Stimulated activated CD8-positive, alpha-beta memory T cell treated with anti-CD3 and anti-CD28 coated beads, Interleukin-4, amount 100 ng/mL, for 1 hour (primary cell): Measurements from ENCODE around the gene TEPSIN.

Source experiments
- DNase-seq, 2 donors: peaks; one replicate each; pipeline ENCODE4 v3.0.0-alpha.2; 2020; ENCODE audit warnings: low read depth in 2 of 2, low spot score in 1 of 2

The TEPSIN gene

DNA sequence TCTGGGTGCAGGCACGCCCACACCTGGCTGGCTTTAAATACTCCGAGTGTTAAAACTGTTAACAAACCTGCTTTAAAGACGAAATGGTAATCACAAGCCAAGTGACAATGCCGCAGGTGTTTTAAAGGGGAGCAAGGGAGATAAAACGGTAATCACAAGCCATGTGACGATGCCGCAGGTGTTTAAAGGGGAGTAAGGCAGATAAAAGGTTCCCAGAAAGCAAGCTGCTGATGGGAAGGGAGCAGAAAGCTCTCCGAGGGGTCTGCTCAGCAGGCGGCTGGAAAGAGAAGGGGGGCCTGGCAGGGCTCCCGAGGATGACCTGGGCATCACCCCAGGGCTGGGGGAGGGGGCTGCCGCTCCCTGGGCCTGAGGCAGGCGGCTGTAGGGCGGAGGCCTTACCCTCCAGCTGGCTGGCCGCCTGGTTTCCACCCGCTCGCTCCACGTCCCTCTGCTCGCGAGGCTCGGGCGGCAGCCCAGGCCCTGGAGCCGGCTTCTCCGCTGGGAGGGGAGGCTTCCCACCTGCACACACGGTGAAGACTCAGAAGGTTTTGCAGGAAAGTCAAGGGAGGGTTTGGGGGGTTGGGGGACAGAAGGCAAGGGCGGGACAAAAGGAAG, 12.3 kb upstream of the TEPSIN start:
- DNase-seq = no peak

DNA sequence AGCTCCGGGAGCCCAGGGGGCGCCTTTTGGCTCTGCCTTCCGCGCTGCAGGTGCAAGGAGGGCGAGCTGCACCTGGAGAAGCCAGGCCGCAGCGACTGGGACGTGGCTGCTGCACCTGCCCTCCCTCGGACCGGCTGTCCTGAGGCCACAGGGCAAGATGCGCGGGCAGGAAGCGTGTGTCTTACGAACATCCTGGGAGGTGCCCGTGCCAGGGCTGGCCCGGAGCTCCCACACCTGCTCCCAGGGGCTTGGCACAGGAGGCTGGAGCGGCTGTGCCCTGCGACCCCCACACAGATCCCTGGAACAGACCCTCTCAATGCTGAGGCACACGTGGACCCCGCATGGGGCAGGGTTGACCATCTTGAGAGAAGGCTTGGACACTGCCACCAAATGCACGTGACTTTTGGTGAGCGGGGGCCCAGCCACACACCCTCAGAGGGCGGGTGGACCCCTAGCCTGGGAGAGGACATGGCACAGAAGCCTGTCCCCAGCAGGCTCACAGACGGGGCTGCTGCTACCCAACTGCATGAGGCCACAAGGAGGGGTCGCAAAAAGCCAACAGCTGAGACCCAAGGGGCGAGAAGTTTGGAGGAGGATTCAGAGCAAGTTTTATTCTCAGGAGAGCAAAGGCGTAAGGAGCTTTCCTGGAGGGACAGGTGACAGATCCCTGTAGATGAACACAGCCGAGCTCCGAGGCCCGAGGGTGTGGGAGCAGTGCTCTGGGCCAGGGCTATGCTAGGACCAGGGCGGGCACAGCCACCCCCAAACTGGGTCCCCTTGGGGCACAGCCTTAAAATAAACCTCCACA, 11.6 kb upstream of the TEPSIN start:
- DNase-seq = no peak

DNA sequence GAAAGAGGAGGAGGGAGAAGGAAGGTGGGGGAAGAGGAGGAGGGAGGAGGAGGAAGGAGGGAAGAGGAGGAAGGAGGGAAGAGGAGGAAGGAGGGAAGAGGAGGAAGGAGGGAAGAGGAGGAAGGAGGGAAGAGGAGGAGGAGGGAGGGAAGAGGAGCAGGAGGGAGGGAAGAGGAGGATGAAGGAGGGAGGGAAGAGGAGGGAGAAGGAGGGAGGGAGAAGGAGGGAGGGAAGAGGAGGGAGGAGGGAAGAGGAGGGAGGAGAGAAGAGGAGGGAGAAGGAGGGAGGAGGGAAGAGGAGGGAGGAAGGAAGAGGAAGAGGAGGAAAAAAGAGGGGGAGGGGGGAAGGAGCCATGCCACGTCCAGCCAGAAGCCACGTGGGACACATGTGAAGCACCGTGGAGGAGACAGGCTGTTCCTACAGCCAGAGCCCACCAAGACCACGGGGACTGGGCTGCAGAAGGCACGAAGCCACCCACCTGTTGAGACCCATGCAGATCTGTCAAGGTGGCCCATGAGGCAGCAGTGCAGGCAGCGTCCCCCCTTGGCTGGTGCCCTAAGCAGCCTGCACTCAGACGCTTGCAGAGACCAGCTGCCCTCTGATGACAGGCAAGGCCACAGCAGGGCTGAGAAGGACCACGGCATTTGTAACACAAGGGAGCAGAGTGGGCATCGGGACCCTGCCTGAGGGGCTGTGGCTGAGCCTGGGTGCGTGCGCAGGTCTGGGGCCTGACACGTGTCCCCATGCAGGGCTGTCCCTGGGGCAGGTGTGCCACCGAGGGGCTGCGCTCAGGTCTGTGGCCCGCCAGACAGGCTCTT, 10.6 kb upstream of the TEPSIN start:
- DNase-seq = no peak

DNA sequence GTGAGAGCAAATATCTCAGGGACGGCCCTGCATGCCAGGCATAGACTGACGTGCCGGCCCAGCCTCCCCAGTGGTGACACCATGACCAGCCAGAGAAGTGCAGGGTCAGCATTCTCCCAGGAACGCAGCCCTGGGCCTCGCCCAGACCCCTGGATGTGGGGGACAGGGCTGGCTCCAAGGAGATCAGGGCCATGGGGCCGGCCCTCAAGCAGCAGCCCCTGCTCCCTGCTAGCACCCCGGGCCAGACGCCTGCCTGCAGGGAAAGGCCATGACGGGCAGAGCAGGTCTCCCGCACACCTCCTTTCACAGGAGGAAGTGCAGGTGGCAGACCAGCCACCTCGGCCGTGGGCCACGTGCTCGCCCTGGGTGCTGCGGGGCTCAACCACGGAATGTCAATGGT, 9.8 kb upstream of the TEPSIN start:
- no peak for DNase-seq

DNA sequence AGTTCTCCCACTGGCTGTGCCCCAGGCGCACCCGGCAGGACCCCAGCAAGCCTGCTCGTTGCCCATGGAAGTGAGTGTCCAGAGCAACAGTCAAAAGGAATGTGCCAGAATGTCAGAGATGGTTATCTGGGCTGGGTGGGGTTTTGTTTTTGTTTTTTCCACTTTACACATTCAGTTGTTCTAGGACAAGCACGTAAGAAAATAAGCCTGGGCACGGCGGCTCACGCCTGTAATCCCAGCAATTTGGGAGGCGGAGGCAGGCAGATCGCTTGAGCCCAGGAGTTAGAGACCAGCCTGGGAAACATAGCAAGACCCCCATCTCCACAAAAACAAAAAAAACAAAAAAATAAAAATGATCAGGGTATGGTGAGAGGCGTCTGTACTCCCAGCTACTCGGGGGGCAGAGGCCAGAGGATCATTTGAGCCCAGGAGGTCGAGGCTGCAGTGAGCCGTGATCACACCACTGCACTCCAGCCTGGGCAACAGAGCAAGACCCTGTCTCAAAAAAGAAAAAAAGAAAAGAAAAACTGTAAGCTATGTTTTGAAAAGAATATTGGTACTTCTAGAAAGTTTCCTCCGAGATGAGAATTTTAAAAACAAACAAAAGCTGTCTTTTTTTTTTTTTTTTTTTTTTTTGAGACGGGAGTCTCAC, 8.6 kb upstream of the TEPSIN start:
- DNase-seq = no peak

DNA sequence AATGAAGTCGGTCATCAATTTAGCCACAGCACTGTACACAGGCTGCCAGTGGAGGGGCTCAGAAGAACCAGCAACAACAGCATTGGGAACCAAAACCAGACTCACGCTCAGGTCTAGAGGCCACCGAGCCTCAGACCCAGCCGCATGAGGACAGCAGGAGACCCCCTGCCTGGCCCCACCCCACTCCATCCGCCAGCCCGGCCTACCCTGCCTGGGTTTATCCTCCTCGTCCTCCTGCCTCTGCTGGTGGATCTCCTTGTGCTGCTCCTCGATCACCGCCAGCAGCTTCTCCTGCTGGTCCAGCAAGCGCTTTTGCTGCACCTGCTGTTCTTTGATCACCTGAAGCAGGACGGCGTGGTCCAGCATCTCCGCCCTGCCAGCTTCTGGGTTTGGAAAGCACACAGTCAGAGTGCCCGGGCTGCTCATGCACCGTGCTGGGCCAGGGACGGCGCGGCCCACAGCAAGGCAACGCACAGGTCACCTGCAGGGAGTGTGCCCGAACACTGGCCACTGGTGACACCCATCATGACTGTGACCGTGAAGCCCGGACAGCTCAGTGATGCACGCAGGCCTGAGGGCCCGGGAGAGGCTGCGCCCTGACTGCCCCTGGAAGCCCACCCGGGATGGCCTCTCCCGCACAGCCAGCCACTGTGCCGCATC, 8.0 kb upstream of the TEPSIN start:
- DNase-seq = no peak

DNA sequence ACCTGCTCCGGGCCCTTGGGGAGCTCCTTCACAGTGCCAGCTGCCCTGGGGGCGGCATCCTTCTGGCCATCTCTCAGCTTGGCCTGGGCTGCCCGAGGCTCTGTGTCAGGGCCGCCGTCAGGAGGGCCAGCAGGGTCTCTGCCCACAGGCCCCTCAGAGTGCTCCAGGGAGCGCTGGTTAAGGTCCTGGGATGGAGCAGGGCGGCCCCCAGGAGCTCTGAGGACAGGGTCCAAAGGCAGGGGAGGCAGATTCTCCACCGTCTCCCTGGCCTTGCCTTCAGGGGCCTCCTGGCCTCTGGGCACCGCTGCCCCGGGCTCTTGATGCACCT, 7.5 kb upstream of the TEPSIN start:
- DNase-seq = no peak

DNA sequence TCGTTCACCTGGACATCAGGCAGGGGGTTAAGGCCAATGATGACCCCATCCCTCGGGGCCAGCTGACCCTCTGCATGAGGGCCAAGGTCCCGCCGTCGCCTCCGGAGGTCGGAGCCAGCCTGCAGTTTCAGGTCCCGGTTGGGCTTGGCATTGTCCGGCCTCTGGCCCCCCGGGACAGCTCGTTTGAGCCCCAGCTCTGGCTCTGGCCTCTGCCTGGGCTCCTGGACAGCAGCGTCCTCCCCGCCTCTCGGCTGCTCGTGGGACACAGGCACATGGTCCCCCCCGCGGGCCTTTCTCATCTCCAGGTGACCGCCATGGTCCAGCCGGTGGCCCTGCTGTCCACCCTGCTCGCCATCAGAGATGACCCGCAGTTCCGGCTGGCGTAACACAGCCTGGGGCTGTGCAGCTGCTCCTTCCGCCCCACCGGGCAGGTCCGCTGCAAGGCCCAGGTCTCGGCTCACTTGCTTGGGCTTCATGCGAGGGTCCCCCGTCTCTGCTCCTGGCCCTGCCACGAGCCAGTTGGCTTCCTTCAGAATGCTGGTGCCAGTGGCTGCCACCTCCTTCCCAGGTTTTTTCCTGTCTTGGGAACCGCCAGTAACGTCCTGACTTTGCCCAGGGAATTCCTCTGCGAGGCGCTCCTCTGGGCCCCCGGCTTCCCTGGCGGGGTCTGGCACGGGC, 6.9 kb upstream of the TEPSIN start:
- DNase-seq = no peak

DNA sequence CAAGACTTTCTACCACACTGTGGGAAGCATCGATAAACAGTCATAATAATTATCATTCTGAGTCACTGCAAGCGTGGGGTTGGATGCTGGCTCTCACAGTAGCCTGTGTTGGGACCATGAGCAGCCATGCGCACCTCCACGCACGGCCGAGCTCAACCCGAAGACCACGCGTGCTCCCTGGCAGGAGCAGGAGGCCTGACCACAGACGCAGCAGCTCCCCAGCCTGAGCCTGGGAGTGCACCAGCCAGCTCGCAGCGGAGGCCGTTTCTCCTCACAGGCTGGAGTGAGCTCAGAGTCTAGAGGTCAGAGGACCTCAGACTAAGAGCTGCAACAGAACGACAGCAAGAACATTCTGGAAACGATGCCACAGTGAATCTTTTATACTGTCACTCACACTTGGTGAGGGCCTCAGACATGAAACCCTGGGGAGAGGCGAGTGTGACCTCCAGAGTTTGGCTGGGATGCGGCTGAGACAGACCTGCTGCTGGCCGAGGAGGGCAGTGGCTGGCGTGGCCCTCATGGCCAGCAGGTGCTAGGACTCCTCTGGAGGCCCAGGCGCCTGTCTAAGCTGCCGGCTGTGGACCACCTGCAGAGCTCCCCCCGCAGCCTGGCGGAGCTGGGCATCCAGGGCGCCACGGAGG, 6.3 kb upstream of the TEPSIN start:
- DNase-seq = no peak

DNA sequence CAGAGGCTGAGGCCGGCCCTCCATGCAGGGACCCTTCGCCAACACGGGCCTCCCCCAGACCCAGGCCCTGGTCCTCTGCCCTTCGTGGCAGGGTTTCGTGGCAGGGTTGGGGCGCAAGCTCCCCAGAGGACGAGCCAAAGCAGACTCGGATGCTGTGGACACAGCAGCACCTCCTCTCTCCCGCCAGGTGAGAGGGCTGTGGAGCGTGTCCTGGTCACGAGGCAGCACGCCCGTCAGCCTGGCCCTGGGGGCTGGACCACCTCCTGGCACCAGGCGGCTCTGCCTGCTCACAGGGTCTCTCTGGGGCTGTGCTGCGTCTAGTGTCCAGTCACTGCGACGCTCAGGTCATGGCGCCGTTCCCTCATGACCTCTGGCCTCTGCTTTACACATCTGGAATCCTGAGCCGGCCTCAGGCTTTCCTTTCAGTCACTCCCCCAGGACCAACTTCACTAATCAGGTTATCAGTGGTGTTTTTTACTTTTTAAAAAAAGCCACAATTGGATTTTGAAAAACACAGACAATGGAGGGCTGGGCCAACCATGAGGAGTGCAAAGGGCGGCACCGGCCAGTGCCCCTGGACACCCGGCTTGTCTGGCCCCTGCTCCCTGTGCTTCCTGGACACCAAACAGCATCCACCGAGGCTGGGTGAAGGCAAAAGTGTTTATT, 5.6 kb upstream of the TEPSIN start:
- no peak for DNase-seq

DNA sequence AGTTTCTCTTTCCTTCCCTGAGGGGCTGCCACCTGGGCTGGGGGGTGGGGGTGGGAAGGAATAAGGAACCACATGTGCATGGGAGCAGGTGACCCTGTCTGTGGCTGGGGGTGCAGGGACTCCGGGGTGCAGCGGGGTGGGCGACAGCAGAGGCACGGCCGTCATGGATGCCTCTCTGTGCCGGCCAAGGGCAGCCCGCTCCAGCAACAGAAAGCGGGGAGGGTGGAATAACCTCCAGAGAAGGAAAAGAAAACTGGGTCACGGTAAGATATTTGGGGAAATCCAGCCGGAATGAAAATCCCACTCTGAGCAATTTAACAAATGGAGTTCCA, 4.4 kb upstream of the TEPSIN start:
- DNase-seq = no peak

DNA sequence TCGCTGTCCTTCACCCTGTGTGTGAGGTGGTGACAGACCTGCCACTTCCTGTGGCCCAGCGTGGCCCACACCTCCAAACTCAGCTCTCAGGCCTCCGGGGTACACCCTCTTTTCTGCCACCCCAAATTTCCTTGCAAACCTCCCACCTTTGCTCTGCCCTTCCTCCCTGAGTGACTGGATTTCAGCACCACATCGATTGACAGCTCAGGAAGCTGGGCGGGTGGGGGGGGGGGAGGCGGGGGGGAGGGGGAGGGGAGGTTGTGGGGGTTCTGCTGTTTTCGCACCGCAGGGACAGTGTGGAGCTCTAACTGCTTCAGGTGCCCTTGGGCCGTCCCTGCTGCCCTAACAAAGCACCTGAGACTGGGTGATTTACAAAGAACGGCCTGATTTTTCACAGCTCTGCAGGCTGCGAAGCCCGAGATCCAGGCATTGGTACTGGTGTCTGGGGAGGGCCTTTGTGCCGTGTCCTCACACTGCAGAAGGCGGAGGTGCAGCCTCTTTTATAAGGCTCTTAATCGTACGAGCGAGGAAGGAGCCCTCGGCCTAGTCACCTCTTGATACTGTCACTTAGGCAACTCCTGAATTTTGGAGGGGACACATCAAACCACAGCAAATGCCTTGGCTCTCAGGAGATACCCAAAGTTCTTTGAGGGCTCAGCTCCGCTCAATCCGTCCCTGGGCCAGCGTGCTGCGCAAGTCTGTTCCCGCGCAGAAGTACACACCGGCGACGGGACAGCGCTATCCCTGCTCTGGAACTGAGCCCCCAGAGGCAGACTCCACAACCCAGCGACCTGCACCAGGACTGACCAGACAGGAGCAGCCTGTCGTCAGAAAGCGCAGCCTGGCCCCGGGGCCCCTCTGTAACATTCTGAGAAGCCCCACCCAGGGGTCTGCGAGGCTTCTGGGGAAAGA, 3.8 kb upstream of the TEPSIN start:
- no peak for DNase-seq

DNA sequence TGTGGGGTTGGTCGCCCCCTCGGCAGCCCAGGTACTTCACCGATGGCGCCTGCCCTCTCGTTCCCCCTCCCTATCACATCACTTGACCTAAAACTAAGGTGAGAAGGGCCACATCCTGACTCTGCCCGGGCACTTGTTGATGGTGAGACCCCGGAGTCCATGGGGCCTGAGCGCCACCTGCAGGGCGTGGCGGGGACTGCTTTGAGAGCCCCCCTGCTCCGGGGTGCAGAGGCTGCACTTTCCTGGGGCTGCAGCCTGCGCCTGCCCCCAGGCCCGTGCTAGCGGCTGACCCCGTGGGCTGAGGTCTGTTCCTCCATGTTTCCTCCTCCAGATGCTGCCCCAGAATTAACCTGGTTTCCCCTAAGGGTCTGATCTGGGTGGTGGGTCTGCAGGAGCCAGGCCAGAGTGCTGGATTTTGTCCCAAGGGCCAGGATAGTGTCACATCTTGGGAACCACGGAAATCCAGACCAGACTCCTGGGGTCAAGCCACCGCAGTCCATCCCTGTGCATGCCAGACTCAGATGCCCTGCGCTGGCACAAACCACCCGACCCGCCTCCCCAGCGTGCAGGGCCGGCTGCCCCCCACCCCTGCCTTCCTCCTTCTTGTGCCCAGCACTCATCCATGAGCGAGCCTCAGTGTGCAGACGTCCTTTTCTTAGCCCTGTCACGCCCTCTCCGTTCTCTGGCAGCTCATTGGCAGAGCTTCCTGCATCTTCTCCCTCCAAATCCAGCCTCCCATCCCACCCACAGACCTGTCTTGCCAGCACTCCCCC, 3.0 kb upstream of the TEPSIN start:
- peak in 1 of 2 donors; percentile 39 for DNase-seq

DNA sequence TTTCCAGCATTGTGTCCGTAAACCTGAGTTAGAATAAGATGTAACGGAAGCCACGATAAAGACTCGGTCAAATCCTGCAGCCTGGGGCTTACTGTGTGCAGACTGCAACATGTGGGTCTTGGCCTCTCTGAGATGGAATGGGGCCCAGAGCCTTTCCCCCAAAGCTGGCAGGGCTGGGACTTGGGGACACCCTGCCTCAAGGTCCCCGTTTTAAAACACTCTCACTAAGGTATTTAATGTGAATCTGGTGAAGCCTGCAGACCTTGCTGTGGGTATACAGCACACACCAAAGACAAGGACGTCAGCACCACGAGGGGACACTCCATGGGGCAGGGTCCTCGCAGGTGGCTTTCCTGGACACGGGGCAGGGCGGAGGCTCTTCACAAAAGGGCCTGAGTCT, 2.3 kb upstream of the TEPSIN start:
- DNase-seq = no peak

DNA sequence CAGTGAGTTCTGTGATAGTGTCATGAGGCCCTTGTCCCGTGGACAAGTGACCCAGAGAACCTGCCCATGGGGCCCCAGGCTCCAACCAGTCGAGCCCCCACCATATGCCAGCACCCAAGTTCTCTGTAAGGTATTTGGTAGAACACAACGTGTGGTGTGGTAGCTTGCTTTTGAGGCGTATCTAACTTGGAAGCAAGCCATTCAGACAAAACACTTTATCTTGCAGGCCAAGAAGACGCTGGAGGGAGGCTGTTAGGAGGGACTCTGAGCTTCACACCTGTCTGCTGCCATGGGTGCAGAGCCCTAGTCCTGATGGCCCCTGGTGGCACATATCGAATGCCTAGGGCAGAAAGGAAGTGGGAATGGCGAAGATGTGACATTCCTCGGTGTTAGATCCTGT, 1.9 kb upstream of the TEPSIN start:
- no peak for DNase-seq

DNA sequence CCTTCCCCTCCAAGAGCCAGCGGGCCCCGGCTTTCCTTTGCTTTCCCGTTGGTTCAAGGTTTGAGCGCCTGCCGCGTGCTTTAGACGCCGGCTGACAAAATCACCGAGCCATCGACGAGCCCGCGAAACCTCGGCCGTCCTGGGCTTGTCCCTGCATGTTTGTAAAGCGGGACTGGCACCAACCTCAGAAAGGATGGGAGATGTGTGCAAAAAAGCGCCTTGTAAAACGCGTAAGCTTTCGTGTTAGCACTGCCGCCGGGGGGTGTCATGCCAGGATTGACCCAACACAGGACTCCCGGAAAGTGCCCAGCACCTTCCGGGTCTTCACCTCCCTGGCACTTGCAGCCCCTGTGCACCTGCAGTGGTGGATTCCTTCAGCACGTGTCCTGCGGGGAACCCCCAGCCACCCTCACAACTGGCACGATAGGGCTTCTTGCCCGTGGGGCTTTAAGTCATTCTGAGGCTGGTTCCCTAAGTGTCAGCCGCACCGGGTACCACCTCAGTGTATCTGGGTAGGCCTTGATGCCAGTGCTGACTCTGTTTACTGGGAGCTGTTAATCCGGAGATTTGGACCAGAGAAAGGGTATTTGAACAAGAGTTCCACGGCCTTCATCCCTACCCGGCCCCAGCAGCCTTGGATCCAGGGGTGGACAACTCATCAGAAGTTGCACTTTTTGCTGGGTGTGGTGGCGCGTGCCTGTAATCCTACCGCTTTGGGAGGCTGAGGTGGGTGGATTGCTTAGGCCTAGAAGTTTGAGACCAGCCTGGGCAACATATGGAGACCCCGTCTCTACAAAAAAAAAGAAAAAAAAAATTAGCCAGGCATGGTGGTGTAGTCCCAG, 1.1 kb upstream of the TEPSIN start:
- no peak for DNase-seq

DNA sequence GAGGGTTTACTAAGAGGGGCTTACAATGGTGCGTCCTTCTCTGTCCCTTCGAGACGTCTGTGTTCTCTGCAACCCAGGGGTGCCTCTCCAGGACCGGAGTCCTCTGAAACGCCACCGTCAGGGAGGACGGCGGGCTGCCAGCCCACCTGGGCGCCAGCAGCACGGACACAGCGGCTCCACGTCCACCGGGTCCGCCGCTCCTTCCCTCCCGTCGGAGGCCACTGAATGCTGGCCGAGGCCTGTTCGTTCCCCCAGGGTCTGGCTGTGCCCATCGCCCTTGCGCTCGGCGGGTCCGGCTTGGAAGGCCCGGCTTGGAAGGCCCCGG, 403 bp downstream of the TEPSIN start:
- no peak for DNase-seq
